Fibroblast of lung (primary cell): ENCODE measurements around the gene HAUS8.

Experiments
- EZH2 ChIP-seq: IDR thresholded peaks from 2 replicates; pipeline ENCODE4 v1.5.1; 2012; ENCODE audit warnings: low read length, control low read depth, mild to moderate bottlenecking; ENCODE audit errors: missing control alignments
- TF ChIP-seq, protein P1 (sequence below), 2 donors: IDR thresholded peaks in 1 of 2; conservative IDR thresholded peaks in 1 of 2; 1 replicate in 1 of 2; 2 replicates in 1 of 2; pipeline ENCODE4 v1.5.1; 2011 to 2012; ENCODE audit warnings: low read length in 2 of 2, control low read depth in 1 of 2, inconsistent platforms in 1 of 2, low read depth in 1 of 2, mild to moderate bottlenecking in 1 of 2

DNA sequence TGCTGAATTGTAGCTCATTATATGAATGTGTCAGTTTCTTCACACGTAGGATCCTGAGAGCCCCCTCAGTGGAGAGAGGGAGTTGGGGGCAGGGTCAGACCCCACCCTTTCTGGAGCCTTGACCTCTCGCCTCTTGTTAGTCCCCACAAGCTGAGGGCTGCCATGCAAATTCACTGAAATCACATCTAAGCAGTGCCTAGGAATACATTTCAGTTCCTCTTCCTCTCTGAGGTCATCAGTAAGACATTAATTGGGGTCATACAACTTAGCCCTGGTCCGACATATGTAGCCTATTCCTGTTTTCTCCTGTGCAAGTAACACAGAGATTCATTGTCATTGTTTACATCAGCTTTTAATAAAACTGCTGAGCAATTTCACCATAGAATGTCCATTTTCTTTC is 30.3 kb upstream of the HAUS8 start:
- TF ChIP-seq, protein P1, sequence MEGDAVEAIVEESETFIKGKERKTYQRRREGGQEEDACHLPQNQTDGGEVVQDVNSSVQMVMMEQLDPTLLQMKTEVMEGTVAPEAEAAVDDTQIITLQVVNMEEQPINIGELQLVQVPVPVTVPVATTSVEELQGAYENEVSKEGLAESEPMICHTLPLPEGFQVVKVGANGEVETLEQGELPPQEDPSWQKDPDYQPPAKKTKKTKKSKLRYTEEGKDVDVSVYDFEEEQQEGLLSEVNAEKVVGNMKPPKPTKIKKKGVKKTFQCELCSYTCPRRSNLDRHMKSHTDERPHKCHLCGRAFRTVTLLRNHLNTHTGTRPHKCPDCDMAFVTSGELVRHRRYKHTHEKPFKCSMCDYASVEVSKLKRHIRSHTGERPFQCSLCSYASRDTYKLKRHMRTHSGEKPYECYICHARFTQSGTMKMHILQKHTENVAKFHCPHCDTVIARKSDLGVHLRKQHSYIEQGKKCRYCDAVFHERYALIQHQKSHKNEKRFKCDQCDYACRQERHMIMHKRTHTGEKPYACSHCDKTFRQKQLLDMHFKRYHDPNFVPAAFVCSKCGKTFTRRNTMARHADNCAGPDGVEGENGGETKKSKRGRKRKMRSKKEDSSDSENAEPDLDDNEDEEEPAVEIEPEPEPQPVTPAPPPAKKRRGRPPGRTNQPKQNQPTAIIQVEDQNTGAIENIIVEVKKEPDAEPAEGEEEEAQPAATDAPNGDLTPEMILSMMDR (conservative IDR thresholded peaks at IDR 0.05 in 1 of 2, IDR thresholded peaks at IDR 0.05 in 1 of 2; ENCODE audit: low read depth in 1 of 2, low read length in 2 of 2): no peak
- no peak for TF ChIP-seq EZH2
